ENCODE results near the gene JAZF1.
A peak's percentile ranks its signal among the peaks of the same experiment; 100 is the strongest.

The JAZF1 gene

GRCh38 chr7:28191184-28191583, 10.6 kb upstream of the JAZF1 start:
- DNase-seq: no peak

- no peak for DNase-seq
Measured at GRCh38 chr7:28190077-28190710, 9.6 kb upstream of the JAZF1 start.

- no peak for DNase-seq
Measured at GRCh38 chr7:28187012-28187411, 6.4 kb upstream of the JAZF1 start.

- DNase-seq: no peak
Measured at GRCh38 chr7:28183627-28184026, 3.0 kb upstream of the JAZF1 start.

GRCh38 chr7:28182071-28182471, 1.5 kb upstream of the JAZF1 start:
- DNase-seq: no peak

GRCh38 chr7:28181416-28181815, 821 bp upstream of the JAZF1 start:
- no peak for DNase-seq

- no peak for DNase-seq
Measured at GRCh38 chr7:28180031-28180363, 598 bp downstream of the JAZF1 start.

GRCh38 chr7:28179120-28180030, 1.2 kb downstream of the JAZF1 start:
- DNase-seq: peak; percentile 74 to 76

GRCh38 chr7:28178599-28178998, 2.0 kb downstream of the JAZF1 start:
- DNase-seq: no peak

GRCh38 chr7:28177836-28178235, 2.8 kb downstream of the JAZF1 start:
- DNase-seq: no peak

- DNase-seq: no peak
Measured at GRCh38 chr7:28176645-28177044, 4.0 kb downstream of the JAZF1 start.

GRCh38 chr7:28176174-28176573, 4.4 kb downstream of the JAZF1 start:
- DNase-seq: no peak

- DNase-seq: no peak
Measured at GRCh38 chr7:28174901-28175661, 5.5 kb downstream of the JAZF1 start.

GRCh38 chr7:28174442-28174841, 6.2 kb downstream of the JAZF1 start:
- no peak for DNase-seq

- no peak for DNase-seq
Measured at GRCh38 chr7:28173531-28173930, 7.1 kb downstream of the JAZF1 start.

GRCh38 chr7:28172958-28173357, 7.6 kb downstream of the JAZF1 start:
- no peak for DNase-seq

- DNase-seq: no peak
Measured at GRCh38 chr7:28170701-28171100, 9.9 kb downstream of the JAZF1 start.

- DNase-seq: no peak
Measured at GRCh38 chr7:28169230-28169629, 11.4 kb downstream of the JAZF1 start.

- no peak for DNase-seq
Measured at GRCh38 chr7:28168393-28169158, 12.0 kb downstream of the JAZF1 start.

GRCh38 chr7:28166982-28167715, 13.4 kb downstream of the JAZF1 start:
- no peak for DNase-seq

GRCh38 chr7:28165961-28166955, 14.3 kb downstream of the JAZF1 start:
- DNase-seq: no peak
